ENCODE data around the gene RASGRF1.

DNA sequence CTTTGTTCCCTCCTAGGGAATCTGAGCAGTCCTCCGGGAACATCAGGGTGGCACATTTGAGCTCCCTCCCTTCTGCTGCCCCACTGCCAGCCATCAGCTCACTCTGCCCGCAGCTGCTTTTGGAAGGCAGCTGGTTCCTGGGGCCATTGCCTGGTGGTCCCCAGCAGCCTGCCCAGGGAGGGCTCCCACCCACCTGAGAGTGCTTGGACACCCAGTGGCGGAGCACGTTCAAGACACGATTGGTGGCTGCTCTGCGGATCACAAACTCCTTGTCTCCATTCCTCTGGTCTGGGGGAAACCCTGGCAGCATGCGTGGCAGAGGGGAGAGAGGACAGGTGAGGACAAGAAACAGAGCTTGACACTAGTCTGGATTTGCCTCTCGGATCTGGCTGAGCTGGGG, 92.1 kb downstream of the RASGRF1 start:
- TF ChIP-seq, protein P1, sequence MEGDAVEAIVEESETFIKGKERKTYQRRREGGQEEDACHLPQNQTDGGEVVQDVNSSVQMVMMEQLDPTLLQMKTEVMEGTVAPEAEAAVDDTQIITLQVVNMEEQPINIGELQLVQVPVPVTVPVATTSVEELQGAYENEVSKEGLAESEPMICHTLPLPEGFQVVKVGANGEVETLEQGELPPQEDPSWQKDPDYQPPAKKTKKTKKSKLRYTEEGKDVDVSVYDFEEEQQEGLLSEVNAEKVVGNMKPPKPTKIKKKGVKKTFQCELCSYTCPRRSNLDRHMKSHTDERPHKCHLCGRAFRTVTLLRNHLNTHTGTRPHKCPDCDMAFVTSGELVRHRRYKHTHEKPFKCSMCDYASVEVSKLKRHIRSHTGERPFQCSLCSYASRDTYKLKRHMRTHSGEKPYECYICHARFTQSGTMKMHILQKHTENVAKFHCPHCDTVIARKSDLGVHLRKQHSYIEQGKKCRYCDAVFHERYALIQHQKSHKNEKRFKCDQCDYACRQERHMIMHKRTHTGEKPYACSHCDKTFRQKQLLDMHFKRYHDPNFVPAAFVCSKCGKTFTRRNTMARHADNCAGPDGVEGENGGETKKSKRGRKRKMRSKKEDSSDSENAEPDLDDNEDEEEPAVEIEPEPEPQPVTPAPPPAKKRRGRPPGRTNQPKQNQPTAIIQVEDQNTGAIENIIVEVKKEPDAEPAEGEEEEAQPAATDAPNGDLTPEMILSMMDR (IDR thresholded peaks at IDR 0.05) = no peak
- TF ChIP-seq POLR2A (IDR thresholded peaks at IDR 0.05) = no peak
